Gastrocnemius medialis (tissue), 4 donors: Measurements from ENCODE around the gene ARL8B.

Experiments
- POLR2A ChIP-seq, 2 donors: fragments of 450-650 bp; IDR thresholded peaks; one replicate each; pipeline ENCODE4 v1.6.1; 2017; ENCODE audit warnings: antibody characterized with exemption in 2 of 2, mild to moderate bottlenecking in 2 of 2, moderate library complexity in 2 of 2
- TF ChIP-seq, protein P1 (sequence below), 5 experiments: fragments of 450-650 bp in 3 of 5; fragments of 200-600 bp in 2 of 5; sonication (generic) in 2 of 5; IDR thresholded peaks in 4 of 5; conservative IDR thresholded peaks in 1 of 5; 1 replicate in 4 of 5; 2 replicates in 1 of 5; pipeline ENCODE4 v1.5.1; 2016 to 2019; ENCODE audit warnings: antibody characterized with exemption in 5 of 5, mild to moderate bottlenecking in 3 of 5, moderate library complexity in 3 of 5

DNA sequence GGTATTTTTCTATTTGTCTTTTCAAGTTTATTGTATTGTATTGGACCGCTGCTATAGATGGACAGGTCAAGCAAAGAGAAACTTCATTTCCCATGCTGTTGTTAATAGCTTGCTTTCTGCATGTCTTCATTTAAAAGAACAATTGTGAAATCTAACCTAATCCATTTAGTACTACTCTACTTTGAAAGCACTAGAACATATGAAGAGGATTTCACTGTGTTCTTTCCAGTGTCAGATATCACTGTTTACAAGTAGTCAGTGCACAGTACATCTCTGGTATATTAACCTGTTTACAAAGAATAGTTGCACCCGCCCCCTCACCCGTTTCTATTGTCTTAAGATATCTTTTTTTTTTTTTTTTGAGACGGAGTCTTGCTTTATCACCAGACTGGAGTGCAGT is 43.6 kb downstream of the ARL8B start:
- TF ChIP-seq POLR2A (IDR thresholded peaks at IDR 0.05): no peak
- TF ChIP-seq, protein P1, sequence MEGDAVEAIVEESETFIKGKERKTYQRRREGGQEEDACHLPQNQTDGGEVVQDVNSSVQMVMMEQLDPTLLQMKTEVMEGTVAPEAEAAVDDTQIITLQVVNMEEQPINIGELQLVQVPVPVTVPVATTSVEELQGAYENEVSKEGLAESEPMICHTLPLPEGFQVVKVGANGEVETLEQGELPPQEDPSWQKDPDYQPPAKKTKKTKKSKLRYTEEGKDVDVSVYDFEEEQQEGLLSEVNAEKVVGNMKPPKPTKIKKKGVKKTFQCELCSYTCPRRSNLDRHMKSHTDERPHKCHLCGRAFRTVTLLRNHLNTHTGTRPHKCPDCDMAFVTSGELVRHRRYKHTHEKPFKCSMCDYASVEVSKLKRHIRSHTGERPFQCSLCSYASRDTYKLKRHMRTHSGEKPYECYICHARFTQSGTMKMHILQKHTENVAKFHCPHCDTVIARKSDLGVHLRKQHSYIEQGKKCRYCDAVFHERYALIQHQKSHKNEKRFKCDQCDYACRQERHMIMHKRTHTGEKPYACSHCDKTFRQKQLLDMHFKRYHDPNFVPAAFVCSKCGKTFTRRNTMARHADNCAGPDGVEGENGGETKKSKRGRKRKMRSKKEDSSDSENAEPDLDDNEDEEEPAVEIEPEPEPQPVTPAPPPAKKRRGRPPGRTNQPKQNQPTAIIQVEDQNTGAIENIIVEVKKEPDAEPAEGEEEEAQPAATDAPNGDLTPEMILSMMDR (IDR thresholded peaks at IDR 0.05 in 4 of 5, conservative IDR thresholded peaks at IDR 0.05 in 1 of 5): no peak
